Fibroblast of the aortic adventitia (primary cell): Measurements from ENCODE around the gene C12orf60. TPM values are rescaled to one million over a fixed set of nuclear protein-coding genes. Genes with fewer than 3 reads are reported as not detected.

ENCODE experiments used
- DNase-seq: peaks from one replicate; pipeline ENCODE4 v3.0.0-alpha.2; 2010; ENCODE audit warnings: low read depth
- H3K4me3 ChIP-seq: 2 replicates; pipeline ENCODE4 v1.5.1; 2011; ENCODE audit warnings: low read depth, mild to moderate bottlenecking, control low read depth, low read length, moderate library complexity
- CTCF ChIP-seq: IDR thresholded peaks from 2 replicates; pipeline ENCODE4 v1.5.1; 2011; ENCODE audit warnings: mild to moderate bottlenecking, low read length, control low read depth, inconsistent platforms; ENCODE audit not compliant: insufficient read depth
- total RNA-seq: library from RNA; depleted of rRNA; stranded (reverse); fragments of >200 nt; gene quantifications from 2 replicates; pipeline ENCODE4 v1.2.3, GENCODE V29; 2012; ENCODE audit warnings: low replicate concordance

The C12orf60 gene
- total RNA-seq, 1 donor: 0.99 TPM

- no peak for TF ChIP-seq CTCF
- peak overlapping the region; percentile 99 for H3K4me3 ChIP-seq
- peak; percentile 39 for DNase-seq
Observed at GRCh38 chr12:14768823-14769405, 34.6 kb upstream of the C12orf60 start.

GRCh38 chr12:14769466-14769968, 34.0 kb upstream of the C12orf60 start:
- no peak for DNase-seq
- H3K4me3 ChIP-seq: peak overlapping the region; percentile 99
- peak; percentile 20 for TF ChIP-seq CTCF

GRCh38 chr12:14769969-14770495, 33.4 kb upstream of the C12orf60 start:
- peak overlapping the region; percentile 99 for H3K4me3 ChIP-seq
- peak; percentile 83 for TF ChIP-seq CTCF
- peak; percentile 60 for DNase-seq

- no peak for TF ChIP-seq CTCF
- DNase-seq: peak; percentile 96
- H3K4me3 ChIP-seq: peak overlapping the region; percentile 99
Observed at GRCh38 chr12:14770496-14771461, 32.7 kb upstream of the C12orf60 start.

- no peak for TF ChIP-seq CTCF
- no peak for DNase-seq
- no peak overlapping the region for H3K4me3 ChIP-seq
Observed at GRCh38 chr12:14771651-14772137, 31.8 kb upstream of the C12orf60 start.

GRCh38 chr12:14772946-14773345, 30.5 kb upstream of the C12orf60 start:
- no peak overlapping the region for H3K4me3 ChIP-seq
- TF ChIP-seq CTCF: no peak
- DNase-seq: no peak
